B cell (primary cell): Measurements from ENCODE around the gene ZNF714. TPM values are rescaled to one million over a fixed set of nuclear protein-coding genes. Genes with fewer than 3 reads are reported as not detected.

Source experiments
- ATAC-seq: fragments of 200-7000 bp; cut with Tn5 transposase; one replicate; pipeline ENCODE4 v1.10.0; 2021; ENCODE audit warnings: low read depth, mild to moderate bottlenecking, moderate number of reproducible peaks, moderate library complexity
- CTCF ChIA-PET: fragments of 350-600 bp; sonication (Branson Sonifier 250); formaldehyde crosslinking; loops from one replicate; lab custom pipeline; 2021; ENCODE audit warnings: antibody characterized with exemption, inconsistent platforms; lab: Charles Lee
- POLR2A ChIA-PET: fragments of 350-600 bp; sonication (Branson Sonifier 250); formaldehyde crosslinking; loops from one replicate; lab custom pipeline; 2021; ENCODE audit warnings: antibody characterized with exemption; lab: Charles Lee
- DNase-seq: peaks from one replicate; pipeline ENCODE4 v3.0.0; 2013
- H2AFZ ChIP-seq: 2 replicates; pipeline ENCODE4 v1.6.1; 2012; ENCODE audit warnings: mild to moderate bottlenecking, low read depth, low read length; ENCODE audit not compliant: insufficient read depth, poor library complexity, severe bottlenecking
- H3K27ac ChIP-seq, 2 donors: 1 replicate in 1 of 2; 2 replicates in 1 of 2; pipeline ENCODE4 v1.5.1; 2012 to 2013; ENCODE audit warnings: low read length in 2 of 2, mild to moderate bottlenecking in 2 of 2, moderate library complexity in 1 of 2
- H3K27me3 ChIP-seq, 4 experiments: fragments of 200-600 bp in 1 of 4; sonication (generic) in 1 of 4; replicated peaks in 1 of 4; 1 replicate in 2 of 4; 2 replicates in 2 of 4; pipeline versions ENCODE4 v1.6.1 to v1.7.0; 2013 to 2016; ENCODE audit warnings: low read length in 3 of 4, mild to moderate bottlenecking in 2 of 4, mixed read lengths in 1 of 4, moderate library complexity in 1 of 4; ENCODE audit not compliant: insufficient read depth in 4 of 4, control insufficient read depth in 3 of 4; ENCODE audit errors: control extremely low read depth in 1 of 4
- H3K36me3 ChIP-seq, 2 experiments: replicated peaks in 1 of 2; 1 replicate in 1 of 2; 2 replicates in 1 of 2; pipeline versions ENCODE4 v1.6.1 to v1.7.1; 2013; ENCODE audit warnings: low read length in 1 of 2; ENCODE audit not compliant: insufficient read depth in 2 of 2, control insufficient read depth in 1 of 2; ENCODE audit errors: control extremely low read depth in 1 of 2, extremely low read depth in 1 of 2
- H3K4me1 ChIP-seq, 2 donors: fragments of 200-600 bp in 1 of 2; sonication (generic) in 1 of 2; 1 replicate in 1 of 2; 2 replicates in 1 of 2; pipeline versions ENCODE4 v1.5.1 to v1.6.1; 2013 to 2017; ENCODE audit warnings: low read length in 2 of 2; ENCODE audit not compliant: control insufficient read depth in 2 of 2, insufficient read depth in 2 of 2
- H3K4me2 ChIP-seq: replicated peaks from 2 replicates; pipeline ENCODE3; 2012; ENCODE audit warnings: mild to moderate bottlenecking, low read depth, low read length; ENCODE audit not compliant: poor library complexity, severe bottlenecking
- H3K4me3 ChIP-seq, 5 experiments: fragments of 200-600 bp in 1 of 5; sonication (generic) in 1 of 5; 1 replicate in 3 of 5; 2 replicates in 2 of 5; pipeline versions ENCODE4 v1.5.1 to v1.7.0; 2011 to 2016; ENCODE audit warnings: low read length in 4 of 5, mild to moderate bottlenecking in 4 of 5, low read depth in 2 of 5, control low read depth in 1 of 5, moderate library complexity in 1 of 5; ENCODE audit not compliant: insufficient read depth in 1 of 5; ENCODE audit errors: control extremely low read depth in 1 of 5, extremely low read depth in 1 of 5
- H3K79me2 ChIP-seq: fragments of 200-600 bp; sonication (generic); one replicate; pipeline ENCODE4 v1.6.0; 2016; ENCODE audit warnings: low read length; ENCODE audit not compliant: control insufficient read depth, insufficient read depth
- H3K9ac ChIP-seq: fragments of 200-600 bp; sonication (generic); 2 replicates; pipeline ENCODE4 v1.6.1; 2017; ENCODE audit warnings: mild to moderate bottlenecking, low read length, moderate library complexity
- H3K9me3 ChIP-seq, 3 donors: one replicate each; pipeline versions ENCODE4 v1.6.1 to v1.7.1; 2013; ENCODE audit warnings: low read length in 2 of 3; ENCODE audit not compliant: control insufficient read depth in 2 of 3, insufficient read depth in 1 of 3; ENCODE audit errors: control extremely low read depth in 1 of 3
- H4K20me1 ChIP-seq: 2 replicates; pipeline ENCODE4 v1.6.0; 2012; ENCODE audit warnings: mild to moderate bottlenecking, low read length; ENCODE audit not compliant: insufficient read depth, control insufficient read depth, poor library complexity, severe bottlenecking
- H3K27ac Mint-ChIP-seq: one replicate; pipeline ENCODE4 v1.8.0; 2021; ENCODE audit warnings: mixed read lengths
- H3K27me3 Mint-ChIP-seq: one replicate; pipeline ENCODE4 v1.8.0; 2021; ENCODE audit warnings: mixed read lengths
- H3K4me1 Mint-ChIP-seq: one replicate; pipeline ENCODE4 v1.8.0; 2021; ENCODE audit warnings: mixed read lengths
- H3K4me3 Mint-ChIP-seq: one replicate; pipeline ENCODE4 v1.8.0; 2021; ENCODE audit warnings: mixed read lengths
- H3K9me3 Mint-ChIP-seq: one replicate; pipeline ENCODE4 v1.8.0; 2022; ENCODE audit warnings: mixed read lengths; ENCODE audit not compliant: insufficient read depth
- CTCF ChIP-seq: fragments of 200-600 bp; IDR thresholded peaks from one replicate; pipeline ENCODE4 v1.8.0; 2022; ENCODE audit warnings: antibody characterized with exemption, mild to moderate bottlenecking
- EZH2 ChIP-seq: IDR thresholded peaks from 2 replicates; pipeline ENCODE4 v1.6.1; 2012; ENCODE audit warnings: borderline replicate concordance, low read depth, mild to moderate bottlenecking, moderate library complexity, low read length; ENCODE audit not compliant: insufficient read depth, poor library complexity, severe bottlenecking
- WGBS: methylation state at CpG from one replicate; pipeline ENCODE4 v1.1.5; 2013; ENCODE audit warnings: missing lambda C conversion rate; ENCODE audit not compliant: insufficient coverage; 5-methylcytosine and 5-hydroxymethylcytosine counted together
- intact Hi-C: fragments of 100-400 bp; cut with micrococcal nuclease; formaldehyde crosslinking; loops from one replicate; pipeline ENCODE4 v1.10.0; 2022
- polyA plus RNA-seq: library from polyadenylated mRNA; depleted of rRNA; stranded (reverse); fragments of >200 nt; gene quantifications from 2 replicates; pipeline ENCODE4 v1.2.3, GENCODE V29; 2012
- total RNA-seq, 2 donors: library from RNA; stranded (reverse); fragments of 120-200 nt in 1 of 2; gene quantifications; 1 replicate in 1 of 2; 2 replicates in 1 of 2; pipeline versions ENCODE4 v1.2.3 to v1.2.4, GENCODE V29; 2013 to 2022

The ZNF714 gene
- total and polyA plus RNA-seq, 2 donors (not counting 1 experiment from before 2014, with no cell fraction given): 4.4 to 10.7 TPM

GRCh38 chr19:21087871-21088270 is 5.9 kb downstream of the ZNF714 start:
- Histone ChIP-seq H3K27me3 (no peaks in the 10 kb centered on the region), H3K79me2 (peaks cover 4% of the 10 kb centered on the region), H3K9me3 (no peaks in the 10 kb centered on the region), H3K4me1 (no peaks in the 10 kb centered on the region), H3K4me3 (no peak overlapping the region), H3K4me2 (no peak overlapping the region), H3K36me3 (peaks cover 0 to 2% of the 10 kb centered on the region in 2 experiments), H2AFZ (no peak overlapping the region), H3K9ac (no peak overlapping the region), H4K20me1 (no peaks in the 10 kb centered on the region), H3K27ac (no peak overlapping the region)
- H3K27me3 Mint-ChIP-seq: no peaks in the 10 kb centered on the region
- intact Hi-C loops: no loop called here
- H3K9me3 Mint-ChIP-seq: no peaks in the 10 kb centered on the region
- ATAC-seq (no peak), DNase-seq (no peak)
- ChIA-PET POLR2A (no interaction called here), CTCF (no interaction called here)
- no peak for TF ChIP-seq EZH2
- H3K4me3 Mint-ChIP-seq: no peak overlapping the region
- WGBS: no CpG with 5 or more reads among the region's 3 CpGs
- peaks cover 5% of the 10 kb centered on the region for H3K4me1 Mint-ChIP-seq
- no peak overlapping the region for H3K27ac Mint-ChIP-seq

- no peaks in the 10 kb centered on the region for H3K9me3 ChIP-seq
- no peak overlapping the region for H3K27ac ChIP-seq
- Mint-ChIP-seq H3K4me3 (no peak overlapping the region), H3K27ac (no peak overlapping the region), H3K4me1 (no peaks in the 10 kb centered on the region), H3K27me3 (no peaks in the 10 kb centered on the region), H3K9me3 (no peaks in the 10 kb centered on the region)
- ChIA-PET CTCF (no interaction called here), POLR2A (no interaction called here)
- H3K4me2 ChIP-seq: no peak overlapping the region
- peaks cover 0 to 2% of the 10 kb centered on the region in 2 experiments for H3K36me3 ChIP-seq
- H3K4me3 ChIP-seq: no peak overlapping the region
- DNase-seq (no peak), ATAC-seq (no peak)
- TF ChIP-seq CTCF (no peak), EZH2 (no peak)
- H3K27me3 ChIP-seq: no peaks in the 10 kb centered on the region
- no peak overlapping the region for H2AFZ ChIP-seq
- intact Hi-C loops: no loop called here
- H4K20me1 ChIP-seq: no peaks in the 10 kb centered on the region
- no peaks in the 10 kb centered on the region for H3K4me1 ChIP-seq
- H3K9ac ChIP-seq: no peak overlapping the region
- H3K79me2 ChIP-seq: no peaks in the 10 kb centered on the region
Observed at GRCh38 chr19:21092109-21092508, 10.1 kb downstream of the ZNF714 start.
